GM12864 (cell line): ENCODE measurements around the gene HDAC4.

ENCODE experiments used
- DNase-seq: peaks from one replicate; pipeline ENCODE4 v3.0.0-alpha.2; 2011; ENCODE audit warnings: low read depth
- H3K4me3 ChIP-seq: 2 replicates; pipeline ENCODE4 v1.5.1; 2011; ENCODE audit warnings: mild to moderate bottlenecking, low read depth, low read length, control low read depth
- TF ChIP-seq, protein P1 (sequence below): IDR thresholded peaks from 2 replicates; pipeline ENCODE4 v1.5.1; 2011; ENCODE audit warnings: low read depth, mild to moderate bottlenecking, moderate library complexity, low read length, control low read depth, inconsistent platforms; ENCODE audit errors: missing control alignments

The HDAC4 gene

GRCh38 chr2:239388236-239389151 is 12.3 kb downstream of the HDAC4 start:
- TF ChIP-seq, protein P1, sequence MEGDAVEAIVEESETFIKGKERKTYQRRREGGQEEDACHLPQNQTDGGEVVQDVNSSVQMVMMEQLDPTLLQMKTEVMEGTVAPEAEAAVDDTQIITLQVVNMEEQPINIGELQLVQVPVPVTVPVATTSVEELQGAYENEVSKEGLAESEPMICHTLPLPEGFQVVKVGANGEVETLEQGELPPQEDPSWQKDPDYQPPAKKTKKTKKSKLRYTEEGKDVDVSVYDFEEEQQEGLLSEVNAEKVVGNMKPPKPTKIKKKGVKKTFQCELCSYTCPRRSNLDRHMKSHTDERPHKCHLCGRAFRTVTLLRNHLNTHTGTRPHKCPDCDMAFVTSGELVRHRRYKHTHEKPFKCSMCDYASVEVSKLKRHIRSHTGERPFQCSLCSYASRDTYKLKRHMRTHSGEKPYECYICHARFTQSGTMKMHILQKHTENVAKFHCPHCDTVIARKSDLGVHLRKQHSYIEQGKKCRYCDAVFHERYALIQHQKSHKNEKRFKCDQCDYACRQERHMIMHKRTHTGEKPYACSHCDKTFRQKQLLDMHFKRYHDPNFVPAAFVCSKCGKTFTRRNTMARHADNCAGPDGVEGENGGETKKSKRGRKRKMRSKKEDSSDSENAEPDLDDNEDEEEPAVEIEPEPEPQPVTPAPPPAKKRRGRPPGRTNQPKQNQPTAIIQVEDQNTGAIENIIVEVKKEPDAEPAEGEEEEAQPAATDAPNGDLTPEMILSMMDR = no peak
- no peak for DNase-seq
- no peak overlapping the region for H3K4me3 ChIP-seq

DNA sequence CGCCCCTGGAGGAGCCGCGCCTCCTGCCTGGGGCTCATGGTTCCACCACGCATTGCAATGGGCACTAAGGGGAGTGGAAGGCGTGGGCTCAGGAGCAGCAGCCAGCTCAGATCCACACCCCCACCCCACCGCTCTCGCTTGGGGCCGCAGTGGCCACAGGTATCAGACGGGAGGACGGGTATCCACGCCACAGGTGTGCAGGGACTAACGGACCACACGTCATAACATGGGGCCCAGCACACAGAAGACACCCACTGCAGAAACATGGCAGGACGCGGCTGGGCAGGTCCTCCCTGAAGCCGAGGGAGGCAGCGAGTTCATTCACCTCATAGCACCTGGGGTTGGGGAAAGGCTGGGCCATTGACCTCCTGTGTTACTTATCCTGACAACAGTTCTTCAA is 13.0 kb downstream of the HDAC4 start:
- no peak overlapping the region for H3K4me3 ChIP-seq
- TF ChIP-seq, protein P1 = no peak
- DNase-seq = no peak

GRCh38 chr2:239386872-239387445 is 13.9 kb downstream of the HDAC4 start:
- TF ChIP-seq, protein P1 = no peak
- no peak overlapping the region for H3K4me3 ChIP-seq
- no peak for DNase-seq

GRCh38 chr2:239386001-239386670 is 14.7 kb downstream of the HDAC4 start:
- no peak overlapping the region for H3K4me3 ChIP-seq
- DNase-seq = no peak
- TF ChIP-seq, protein P1 = no peak

DNA sequence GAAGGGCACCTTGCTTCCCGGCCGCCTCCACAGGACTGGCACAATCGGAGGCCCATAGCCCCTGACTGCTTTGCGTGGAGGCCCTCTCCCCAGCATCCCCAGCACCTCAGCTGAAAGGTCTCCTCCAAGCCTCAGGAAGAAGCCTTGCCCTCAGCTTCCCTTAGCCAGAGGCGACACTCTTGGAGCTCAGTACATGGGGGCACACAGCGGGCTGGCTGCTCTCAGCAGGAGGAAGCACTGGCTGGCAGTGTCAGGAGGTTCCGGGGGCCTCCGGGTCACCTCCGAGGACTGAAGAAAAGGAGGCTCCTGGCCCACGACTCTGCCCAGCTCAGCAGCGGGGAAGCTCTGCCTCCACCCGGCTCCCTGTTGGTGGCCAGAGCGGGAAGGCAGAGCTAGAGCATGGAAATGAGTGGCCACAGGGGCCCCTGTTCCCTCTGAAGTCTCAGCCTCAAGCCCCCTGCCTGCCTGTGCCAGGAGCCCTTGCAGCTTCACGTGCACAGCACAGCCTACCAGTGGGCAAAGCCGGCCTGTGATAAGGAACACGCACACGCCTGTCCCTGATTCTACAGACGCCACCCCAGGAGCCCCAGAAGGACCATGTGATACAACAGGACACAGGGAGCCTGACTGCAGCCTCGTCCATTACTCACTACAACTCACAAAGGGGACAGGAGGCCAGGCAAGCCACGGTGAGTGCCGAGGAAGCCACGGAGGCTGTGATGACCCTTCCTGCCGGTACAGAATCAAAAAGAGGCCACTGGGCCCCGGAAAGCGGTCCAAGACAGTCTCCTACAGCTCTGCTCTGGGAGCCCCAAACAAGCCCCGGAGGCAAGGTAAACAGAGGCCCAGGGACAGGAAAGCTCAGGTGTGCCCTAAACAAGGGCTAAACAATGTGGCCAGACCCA is 15.5 kb downstream of the HDAC4 start:
- TF ChIP-seq, protein P1 = no peak
- no peak for DNase-seq
- H3K4me3 ChIP-seq = no peak overlapping the region

GRCh38 chr2:239383759-239384156 is 17.1 kb downstream of the HDAC4 start:
- TF ChIP-seq, protein P1 = no peak
- no peak overlapping the region for H3K4me3 ChIP-seq
- DNase-seq = no peak
